Measurements from ENCODE around the gene HOXB3.
A peak's percentile ranks its signal among the peaks of the same experiment; 100 is the strongest.

The HOXB3 gene

DNA sequence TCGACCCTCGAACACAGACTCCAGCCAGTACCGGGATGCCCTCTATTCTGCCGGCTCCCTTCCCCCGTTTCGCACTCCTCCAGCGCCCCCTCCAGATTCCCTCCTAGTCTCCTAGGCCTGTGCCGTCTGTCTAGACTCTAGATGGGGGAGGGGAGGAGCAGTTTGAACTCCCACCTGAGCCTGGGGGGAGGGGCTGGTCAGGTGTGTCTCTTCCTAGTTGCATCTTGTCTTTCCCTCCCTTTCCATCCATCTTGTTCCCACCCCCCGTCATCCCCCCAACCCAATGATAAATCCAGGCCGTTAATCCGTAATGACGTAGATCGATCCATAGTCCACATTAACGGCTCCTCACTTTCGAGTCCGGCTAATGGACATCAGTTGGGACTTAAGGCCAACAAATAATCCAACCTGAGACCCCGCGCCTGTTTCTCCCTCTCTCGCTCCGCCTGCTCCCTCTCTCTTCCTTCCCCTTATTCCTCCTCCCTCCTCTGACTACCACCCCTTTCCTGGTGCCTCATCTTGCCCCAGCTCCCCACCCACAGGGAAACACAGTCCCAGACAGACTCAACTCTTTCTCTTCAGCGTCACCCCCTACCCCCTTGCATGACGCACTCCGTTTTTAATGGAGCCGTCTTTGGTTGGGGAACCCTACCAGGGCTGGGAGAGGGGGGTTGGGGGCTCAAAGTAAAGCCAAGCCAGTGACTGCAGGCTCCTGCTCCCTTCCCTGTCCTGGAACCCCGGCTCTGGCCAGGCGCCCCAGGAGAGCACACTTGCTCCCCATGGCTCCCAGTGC is 6.9 kb upstream of the HOXB3 start:
- DNase-seq: no peak

DNA sequence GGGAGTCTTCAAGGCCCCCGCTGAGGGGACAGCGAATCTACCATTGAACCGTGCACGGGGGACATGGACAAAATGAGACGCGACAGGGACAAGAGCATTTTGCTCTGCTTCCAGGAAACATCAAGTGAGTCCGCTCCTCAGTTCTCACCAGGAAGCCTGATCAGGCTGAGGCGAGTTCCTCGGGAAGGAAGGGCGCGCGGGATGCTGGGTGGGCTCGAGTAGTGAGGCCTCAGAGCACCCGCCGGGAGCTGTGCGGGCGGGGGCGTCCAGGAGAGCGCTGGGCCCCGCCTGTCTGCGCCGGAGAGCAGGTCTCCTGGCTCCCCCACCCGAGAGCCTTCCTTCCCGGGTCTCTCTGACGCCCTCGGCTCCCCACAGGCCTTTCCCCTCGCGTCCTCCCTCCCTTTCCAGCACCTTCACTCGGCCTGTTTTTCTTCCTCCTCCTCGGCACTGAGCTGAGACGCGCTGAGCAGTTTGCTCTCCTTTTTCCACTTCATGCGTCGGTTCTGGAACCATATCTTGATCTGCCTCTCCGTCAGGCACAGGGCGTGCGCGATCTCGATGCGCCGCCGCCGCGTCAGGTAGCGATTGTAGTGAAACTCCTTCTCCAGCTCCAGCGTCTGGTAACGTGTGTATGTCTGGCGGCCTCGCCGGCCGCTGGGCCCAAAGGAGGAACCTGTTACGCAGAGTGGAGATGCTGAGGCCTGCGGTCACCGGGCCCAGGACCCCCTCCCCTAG is 6.1 kb upstream of the HOXB3 start:
- no peak for DNase-seq

DNA sequence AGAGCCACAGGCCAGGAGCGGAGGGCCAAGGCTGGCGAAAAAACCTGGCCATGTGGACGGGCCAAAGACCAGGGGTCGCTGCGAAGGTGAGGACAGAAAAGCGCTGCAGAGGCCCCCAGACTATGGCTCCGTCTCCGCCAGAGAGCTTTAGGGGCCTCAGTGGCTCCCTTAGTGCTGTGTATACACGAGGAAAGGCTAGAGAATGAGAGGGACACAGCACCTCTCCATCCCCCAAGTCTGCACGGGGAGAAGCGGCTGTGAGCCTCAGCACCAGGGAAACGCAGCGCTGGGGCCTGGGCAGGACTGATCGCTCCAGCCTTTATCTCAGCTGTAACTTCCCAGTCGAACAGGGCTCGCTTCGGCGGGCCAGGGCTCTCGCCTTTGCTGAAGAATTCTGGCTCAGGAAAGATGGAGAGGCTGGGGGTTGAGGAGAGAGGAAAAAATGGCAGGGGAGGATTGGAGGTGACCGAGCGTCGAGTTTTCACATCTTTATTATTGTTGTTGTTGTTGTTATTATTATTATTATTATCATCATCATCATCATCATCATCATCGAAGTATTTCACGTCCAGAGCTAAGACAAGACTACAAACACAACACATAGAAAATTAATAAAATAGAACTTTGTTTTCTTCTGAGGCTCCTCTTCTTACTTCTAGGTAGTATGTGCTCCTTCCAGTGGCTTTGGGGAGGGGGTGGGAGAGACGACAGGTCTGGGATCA is 5.4 kb upstream of the HOXB3 start:
- DNase-seq: no peak

DNA sequence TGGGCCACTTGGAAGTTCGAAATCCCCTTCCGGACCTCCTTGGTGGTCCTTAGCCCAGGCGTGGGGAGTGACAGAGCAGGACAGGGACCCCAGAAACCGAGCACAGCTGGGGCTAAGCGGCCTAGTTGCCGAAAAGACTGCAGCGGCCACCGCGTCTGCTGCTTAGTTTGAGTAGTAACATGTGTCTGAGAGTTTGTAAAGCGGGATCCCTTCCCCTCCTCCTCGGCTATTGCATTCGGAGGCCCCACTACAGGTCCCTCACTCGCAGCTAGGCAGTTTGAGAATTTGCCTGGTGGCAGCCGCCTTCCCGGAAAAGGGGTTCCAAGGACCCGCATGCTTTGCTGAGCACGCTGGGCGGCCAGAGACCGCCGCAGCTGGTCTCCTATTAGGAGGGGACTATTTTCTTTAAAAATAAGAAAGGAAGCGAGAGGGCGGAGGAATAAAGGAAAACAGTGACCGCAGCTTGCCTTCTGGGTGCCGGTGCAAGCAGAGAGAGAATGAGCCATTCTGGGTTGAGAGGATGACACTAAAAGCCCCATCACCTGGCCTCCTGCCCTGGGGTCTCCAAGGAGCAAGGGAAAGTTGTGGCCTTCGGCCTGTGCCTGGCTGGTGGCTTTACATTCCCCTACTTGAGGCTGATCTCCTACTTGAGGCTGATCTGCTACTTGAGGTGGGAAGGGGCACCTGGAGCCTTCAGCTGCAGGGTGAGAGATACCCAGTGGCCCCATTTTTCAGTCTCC is 4.7 kb upstream of the HOXB3 start:
- no peak for DNase-seq

DNA sequence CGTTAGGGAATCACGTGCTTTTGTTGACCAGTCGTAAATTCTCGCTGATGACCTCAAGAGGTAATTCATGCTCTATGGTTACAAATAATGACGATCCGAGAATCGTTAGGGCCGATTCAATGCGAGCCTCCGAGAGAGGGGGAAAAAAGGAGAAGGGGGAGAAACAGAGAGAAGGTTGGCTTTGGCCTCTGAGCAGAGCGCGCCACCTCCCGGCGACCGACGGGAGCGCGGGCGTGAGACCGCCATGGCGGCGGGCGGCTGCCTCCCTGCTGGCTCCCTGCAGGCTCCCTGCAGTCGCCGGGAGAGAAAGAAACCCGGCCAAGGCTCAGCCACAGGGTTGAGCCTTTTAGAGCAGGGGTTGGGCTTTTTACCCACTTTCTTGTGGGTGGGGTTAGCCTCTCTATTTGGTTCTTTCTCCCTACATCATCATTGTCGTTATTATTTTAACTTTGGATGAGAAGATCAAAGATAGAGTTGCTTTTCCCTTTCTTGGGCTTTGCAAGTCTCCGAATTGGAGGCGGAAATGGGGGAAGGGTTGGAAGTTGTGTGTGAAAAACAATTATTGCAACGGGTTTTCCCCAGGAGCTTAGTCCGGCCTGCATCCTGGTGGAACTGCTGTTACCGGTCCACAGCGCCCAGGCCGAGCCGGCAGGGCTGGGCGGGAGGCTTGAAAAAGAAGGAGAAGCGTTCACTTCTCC is 3.9 kb upstream of the HOXB3 start:
- peak; percentile 98 for DNase-seq

DNA sequence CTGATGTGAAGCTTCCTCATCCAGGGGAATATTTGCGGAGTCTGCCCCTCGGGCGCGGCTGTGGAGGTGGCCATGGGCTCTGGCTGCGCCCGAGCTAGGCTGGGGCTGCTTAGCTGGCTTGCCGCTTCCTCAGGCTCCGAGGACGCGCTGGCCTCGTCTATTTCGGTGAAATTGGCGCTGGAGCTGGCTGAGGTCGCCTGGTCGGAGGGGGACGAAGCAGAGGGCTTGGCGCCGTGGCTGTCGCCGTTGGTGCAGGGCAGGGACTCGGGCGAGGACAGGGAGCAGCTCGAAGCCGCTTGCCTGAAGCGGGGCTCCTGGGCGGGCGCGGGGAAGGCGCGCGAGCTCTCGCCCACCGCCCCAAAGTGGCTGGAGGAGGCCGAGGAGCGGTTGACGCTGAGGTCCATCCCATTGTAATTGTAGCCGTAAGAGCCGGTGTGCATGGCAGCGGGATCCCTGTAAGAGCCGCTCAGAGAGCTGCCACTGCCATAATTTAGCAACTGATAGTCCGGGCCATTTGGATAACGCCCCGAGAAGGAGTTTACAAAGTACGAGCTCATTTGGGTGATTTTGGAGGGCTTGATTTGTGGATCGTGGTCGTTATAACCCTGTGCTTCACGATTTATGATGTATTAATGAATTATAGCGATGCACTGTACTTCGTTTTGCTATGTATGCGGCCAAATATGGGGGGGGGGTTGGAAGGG is 3.2 kb upstream of the HOXB3 start, which contains the start of gene HOXB5:
HOXB5 (minus strand) TSS at position 654 of the 704 bp plus-strand sequence; CDS start at position 557, 97 bp downstream.
- DNase-seq: no peak

DNA sequence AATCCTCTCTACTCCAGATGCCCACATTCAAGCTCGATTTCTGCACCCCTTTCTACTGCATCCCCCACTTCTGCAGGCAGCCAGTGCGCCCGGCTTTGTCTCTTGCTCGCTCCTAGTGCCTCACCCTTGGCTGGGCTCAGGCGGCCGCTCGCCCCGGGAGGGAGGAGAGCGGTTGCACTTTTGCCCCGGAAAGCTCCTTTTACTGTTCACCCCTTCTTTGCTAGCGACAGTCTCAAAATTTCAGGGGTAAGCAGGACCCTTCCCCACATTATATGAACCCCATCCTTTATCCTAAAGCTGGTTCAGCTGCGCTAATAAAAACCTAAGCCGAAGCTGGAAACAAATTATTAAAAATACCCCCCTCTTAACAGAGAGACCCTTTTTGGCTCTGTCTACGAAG is 2.5 kb upstream of the HOXB3 start:
- no peak for DNase-seq

DNA sequence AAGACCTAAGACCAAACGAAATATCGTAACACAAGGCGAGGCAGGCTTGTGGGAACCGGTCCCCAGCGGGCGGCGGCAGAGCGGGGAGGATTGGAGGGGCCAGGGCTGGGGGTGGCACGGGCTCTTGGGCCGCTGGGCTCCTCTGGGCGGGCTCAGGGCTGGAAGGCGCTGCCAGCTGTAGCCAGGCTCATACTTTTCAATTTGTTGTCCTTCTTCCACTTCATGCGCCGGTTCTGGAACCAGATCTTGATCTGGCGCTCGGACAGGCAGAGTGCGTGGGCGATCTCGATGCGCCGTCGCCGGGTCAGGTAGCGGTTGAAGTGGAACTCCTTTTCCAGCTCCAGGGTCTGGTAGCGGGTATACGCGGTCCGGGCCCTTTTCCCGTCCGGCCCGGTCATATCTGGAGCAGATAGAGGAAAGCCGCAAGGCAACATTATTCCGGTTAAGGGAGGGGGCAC is 2.0 kb upstream of the HOXB3 start:
- DNase-seq: no peak

DNA sequence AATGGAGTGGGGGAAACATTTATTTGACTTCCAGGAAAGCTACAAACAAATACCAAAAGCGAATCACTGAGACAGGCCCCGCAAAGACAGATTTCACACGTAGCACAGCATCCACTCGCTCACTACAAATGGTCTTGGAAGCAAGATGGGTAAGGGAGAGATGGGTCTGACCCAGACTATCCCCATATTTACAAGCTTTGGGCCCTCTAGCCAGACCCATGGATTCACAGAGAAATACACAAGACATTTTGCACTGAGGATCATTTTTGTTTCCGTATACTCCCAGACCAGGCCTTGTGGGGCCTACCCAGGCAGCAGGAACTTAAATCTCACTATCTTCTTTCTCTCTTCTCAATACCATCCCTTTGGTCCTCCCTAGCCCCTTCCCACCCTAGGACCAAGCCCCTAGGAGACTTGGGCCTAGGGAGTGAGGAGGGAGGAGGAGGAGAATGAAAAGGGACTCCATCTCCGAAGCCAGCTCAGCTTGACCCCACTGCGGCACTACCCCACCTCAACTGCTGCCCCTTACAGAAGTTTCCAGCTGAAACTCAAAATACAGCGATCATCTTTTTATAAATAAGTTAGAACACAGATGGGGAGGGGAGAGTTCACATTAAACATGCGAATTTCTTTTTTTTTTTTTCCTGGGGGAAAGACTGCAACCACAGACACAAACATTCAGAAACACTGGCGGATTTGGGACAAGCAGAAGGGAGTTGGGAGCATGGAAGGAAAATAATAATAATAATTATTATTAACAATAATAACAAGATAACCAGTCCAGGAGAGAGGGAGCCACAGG is 1.4 kb upstream of the HOXB3 start:
- DNase-seq: no peak

DNA sequence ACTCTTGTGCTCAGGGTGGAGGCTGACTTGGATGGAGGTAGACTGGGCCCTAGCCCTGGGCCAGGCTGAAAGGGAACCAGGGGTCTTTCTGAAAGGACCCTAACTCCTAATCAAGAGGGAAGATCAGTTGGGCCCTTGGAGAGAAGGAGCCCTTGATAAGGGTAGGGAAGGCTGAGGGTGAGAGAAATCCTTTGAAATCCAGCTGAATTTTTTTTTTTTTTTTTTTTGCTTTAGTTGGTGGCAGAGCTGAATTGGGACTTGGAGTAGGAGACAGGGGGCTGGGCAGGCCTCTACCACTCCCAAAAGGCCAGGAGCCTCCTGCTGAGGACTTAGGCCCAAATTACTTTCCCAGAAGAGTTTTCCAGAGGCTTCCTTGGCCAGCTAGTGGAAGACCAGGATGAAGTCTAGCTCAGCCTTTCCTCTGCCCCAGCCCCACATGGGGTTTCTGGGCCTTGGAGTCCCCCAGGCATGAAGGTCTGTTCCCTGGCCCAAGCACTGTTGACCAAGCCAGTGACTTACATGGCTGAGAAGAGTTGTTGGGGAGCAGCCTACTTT is 643 bp upstream of the HOXB3 start:
- DNase-seq: no peak

DNA sequence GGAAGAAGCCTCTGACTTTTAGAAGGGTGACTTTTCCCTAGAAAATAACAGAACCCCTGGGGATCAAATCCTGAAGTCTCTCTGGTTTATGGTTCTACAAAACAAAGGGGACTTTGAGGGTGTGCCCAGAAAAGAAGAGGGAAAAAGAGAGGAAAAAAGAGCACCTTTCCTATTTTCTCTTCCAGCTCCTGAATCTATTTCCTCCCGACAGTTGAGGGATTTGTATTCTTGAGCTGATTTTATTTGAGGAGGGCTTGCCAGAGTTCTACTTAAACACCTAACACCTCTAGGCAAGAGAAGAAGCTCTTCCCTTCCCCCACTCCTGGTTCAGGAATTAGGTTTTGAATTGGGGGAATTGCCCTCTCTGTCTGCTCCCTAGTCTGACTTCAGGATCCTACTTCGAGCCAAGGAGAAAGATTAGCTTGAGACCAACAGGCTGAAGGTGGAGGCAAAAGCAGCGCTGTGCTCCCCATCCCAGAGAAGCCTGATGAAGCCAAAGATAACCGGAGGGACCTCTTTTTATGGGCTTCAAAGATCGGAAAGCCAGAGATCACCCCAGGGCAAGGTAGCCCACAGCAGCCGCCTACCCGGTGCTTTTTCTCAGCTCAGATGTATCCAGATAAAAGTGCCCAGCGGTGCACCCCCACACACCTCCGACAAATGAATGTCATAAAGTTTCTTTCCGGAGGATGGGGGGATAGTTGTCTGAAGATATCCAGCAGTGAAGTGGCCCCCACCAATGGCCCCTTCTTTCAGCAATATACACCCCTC is 796 bp downstream of the HOXB3 start:
- no peak for DNase-seq

DNA sequence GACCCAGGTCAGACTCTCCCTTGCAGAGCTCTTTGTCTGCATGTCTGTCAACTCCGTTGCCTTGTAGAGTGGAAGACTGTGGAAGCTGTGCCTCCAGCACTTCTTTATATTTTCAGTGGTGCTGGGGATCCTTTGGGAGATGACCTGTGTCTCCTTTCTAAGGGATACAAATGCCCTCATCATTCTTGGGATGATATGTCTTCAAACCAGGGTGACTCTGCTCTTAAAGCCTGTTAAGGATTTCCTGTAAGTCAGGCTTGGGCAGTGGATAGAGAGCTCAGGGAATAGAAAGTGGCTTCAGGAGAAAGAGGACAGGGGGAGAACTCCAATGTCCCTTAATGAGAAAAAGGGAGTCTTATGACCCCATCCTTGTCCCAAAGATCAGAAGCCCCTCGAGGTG is 1.5 kb downstream of the HOXB3 start:
- no peak for DNase-seq

DNA sequence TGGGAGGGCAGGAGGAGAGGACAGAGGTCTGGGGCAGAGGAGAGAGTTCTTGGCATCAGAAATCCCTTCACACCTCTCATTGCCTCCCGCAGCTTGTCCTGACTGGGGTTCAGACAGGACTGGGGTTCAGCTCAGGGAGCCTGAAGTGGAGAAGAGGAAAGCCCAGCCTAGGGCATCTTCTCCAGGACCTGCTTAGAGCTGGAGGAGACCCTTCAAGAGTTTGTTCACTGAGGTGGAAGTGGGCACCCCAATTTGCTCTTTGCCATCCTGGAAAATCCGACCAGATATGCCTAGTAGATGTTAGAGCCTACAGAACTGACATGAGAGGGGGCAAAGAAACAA is 2.0 kb downstream of the HOXB3 start:
- no peak for DNase-seq

DNA sequence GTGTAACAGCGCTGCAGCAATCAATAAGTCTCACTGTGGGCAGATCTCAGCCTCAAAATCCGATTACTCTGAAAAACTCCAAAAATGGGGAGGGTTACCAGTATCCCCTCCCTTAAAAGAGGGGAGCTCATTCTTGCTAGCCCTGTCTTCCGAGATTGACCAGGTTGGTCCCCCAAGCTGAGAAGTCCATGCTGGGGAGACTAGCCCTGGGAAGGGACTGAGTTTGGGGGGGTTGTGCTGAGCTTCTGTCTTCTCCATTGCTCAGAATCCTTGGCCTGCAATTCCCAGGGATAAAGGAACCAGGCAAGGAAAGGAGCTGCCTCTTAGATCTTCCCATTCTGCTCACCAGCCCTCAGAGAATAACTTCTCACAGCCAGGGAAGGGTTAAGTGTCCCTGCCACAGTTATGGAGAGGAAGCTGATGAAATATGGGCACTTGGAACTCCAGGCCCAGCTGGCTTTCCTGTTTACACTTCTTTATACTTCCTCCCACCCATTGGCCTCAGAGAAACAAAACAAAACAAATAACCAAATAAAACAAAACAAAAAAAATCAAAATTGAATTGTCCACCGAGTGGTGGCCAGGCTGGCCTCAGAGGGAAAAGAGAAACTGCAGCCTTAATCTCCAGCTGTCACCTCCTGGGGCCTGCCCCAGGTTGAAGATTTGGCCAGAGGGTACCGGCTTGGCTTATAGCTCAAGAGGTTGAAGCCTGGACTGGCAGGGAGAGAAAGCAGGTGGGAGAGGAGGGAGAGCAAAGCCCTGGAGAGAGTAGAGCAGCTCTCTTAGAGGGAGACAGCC is 2.6 kb downstream of the HOXB3 start:
- peak; percentile 99 for DNase-seq

DNA sequence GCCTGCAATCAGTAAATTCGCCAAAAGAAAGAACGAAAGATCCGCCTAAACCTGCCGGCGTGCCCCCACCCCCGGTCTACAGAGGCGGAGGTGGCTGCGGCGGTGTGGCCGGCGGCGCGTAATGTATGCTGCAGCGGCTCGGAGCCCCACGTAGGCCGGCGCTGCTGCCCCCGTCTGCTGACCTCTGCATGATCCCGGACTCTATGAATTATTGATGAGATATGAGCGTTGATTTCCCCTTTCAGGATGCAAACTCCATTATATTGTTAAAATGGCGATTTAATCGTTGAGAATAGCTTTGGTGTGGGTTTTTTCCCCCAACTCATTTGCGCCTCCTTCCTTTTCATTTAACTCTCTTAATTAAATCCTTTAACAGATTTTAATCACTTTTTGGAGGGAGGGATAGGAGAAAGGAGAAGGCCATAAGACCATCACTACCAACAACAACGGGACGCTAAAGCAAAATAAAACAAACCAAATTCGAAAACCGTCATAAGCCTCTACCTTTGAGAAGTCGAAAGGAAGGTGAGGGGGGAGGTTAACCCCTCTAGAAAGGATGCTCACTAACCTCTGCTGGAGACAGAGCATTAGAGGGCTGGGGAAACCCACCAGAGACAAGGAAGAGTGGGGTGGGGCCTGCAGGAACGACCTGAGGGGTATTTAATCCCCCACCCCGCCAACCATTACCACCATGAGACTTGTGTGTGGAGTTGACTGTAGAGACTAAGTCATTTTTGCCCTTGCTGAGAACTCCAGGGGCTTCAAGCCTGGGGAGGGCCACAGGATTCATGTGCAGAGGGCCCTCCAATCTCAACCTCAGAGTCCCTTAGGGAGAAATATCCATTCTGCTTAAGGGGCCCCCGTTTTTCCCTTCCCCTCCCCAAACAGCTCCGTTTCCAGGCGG is 3.4 kb downstream of the HOXB3 start:
- DNase-seq: no peak

DNA sequence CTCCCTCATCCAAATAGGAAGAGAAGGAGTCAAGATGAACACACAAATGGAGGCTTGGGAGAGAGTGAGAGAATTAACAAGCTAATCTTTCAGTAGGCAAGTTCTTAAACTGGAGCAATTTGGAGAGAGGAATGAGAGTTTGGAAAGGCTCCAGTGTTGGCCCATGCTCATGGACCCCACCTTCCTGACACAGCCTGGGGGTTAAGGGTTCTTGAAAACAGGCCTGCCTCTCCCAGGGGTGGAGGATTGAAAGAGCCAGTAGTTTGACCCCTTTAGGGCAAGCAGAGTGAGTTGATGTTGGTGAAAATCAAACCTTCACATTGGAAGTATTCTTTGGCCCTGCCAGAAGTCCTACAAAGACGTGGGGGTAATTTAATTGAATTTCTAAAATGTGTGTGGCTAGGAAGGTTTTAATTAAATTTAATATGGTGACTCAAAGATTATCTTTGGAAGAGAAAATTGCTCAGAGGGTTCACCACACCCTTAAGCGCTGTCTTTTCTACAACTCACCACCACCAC is 5.8 kb downstream of the HOXB3 start:
- no peak for DNase-seq

DNA sequence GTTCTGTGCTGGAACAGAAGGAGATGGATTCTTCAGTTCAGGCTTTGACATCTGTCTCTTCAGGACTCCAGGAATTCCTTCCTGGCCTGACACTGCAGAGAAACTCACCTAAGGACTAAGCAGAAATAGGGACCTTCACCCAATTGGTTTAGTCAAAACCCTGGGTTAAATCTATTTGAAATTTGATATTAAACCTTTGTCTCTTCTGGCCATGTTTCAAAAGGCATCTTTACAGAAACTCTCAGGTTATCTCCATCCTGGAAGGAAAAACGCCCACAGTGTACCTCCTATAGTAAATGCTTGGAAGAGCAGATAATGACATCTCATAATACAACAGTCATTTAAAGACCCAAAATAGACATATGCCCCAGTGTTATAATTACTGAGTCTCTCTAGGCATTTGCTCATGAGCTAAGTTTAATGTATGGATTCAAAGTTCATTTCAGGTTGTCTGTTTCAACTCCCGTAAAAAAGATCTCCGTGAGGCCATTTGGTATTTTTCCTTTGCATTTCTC is 6.3 kb downstream of the HOXB3 start:
- no peak for DNase-seq
